HTERT RPE-1 (cell line): Measurements from ENCODE around the gene TADA2A.

Source experiments
- in situ Hi-C: fragments of 300-500 bp; cut with MboI; formaldehyde crosslinking; loops from 4 replicates; pipeline ENCODE4 v1.14.3; 2020; ENCODE audit warnings: low sequenced_read_pairs

TADA2A gene

GRCh38 chr17:37406635-37407461 is at the start of gene TADA2A, which contains the start of gene ACACA:
TSS of gene TADA2A (plus strand) at chr17:37406886. CDS start at chr17:37411366, 4,480 bp downstream.
TSS of gene ACACA (minus strand) at chr17:37406836. CDS start at chr17:37406299, 537 bp downstream.
- in situ Hi-C loops = no loop called here

GRCh38 chr17:37358098-37358829 is 48.4 kb upstream of the TADA2A start:
- in situ Hi-C loops = no loop called here

GRCh38 chr17:37358830-37359681 is 47.6 kb upstream of the TADA2A start:
- in situ Hi-C loops = no loop called here

GRCh38 chr17:37359682-37360188 is 47.0 kb upstream of the TADA2A start:
- in situ Hi-C loops = no loop called here

GRCh38 chr17:37360632-37361031 is 46.1 kb upstream of the TADA2A start:
- in situ Hi-C loops = no loop called here

GRCh38 chr17:37361543-37361942 is 45.1 kb upstream of the TADA2A start:
- in situ Hi-C loops = no loop called here

GRCh38 chr17:37365589-37365988 is 41.1 kb upstream of the TADA2A start:
- in situ Hi-C loops = no loop called here

- in situ Hi-C loops = no loop called here
Observed at GRCh38 chr17:37368577-37368976, 38.1 kb upstream of the TADA2A start.

- in situ Hi-C loops = no loop called here
Observed at GRCh38 chr17:37373530-37374159, 33.0 kb upstream of the TADA2A start.

- in situ Hi-C loops = no loop called here
Observed at GRCh38 chr17:37375706-37376105, 31.0 kb upstream of the TADA2A start, which contains the start of gene C17orf78. TSS of gene C17orf78 (plus strand) at chr17:37375985. CDS start at chr17:37376093, 108 bp downstream.

GRCh38 chr17:37382056-37382455 is 24.6 kb upstream of the TADA2A start:
- in situ Hi-C loops = no loop called here

- in situ Hi-C loops = no loop called here
Observed at GRCh38 chr17:37384560-37385149, 22.0 kb upstream of the TADA2A start.

- in situ Hi-C loops = no loop called here
Observed at GRCh38 chr17:37385474-37385990, 21.2 kb upstream of the TADA2A start.

GRCh38 chr17:37386462-37386861 is 20.2 kb upstream of the TADA2A start:
- in situ Hi-C loops = no loop called here

GRCh38 chr17:37388266-37388665 is 18.4 kb upstream of the TADA2A start:
- in situ Hi-C loops = no loop called here

GRCh38 chr17:37389160-37389559 is 17.5 kb upstream of the TADA2A start:
- in situ Hi-C loops = no loop called here

GRCh38 chr17:37391146-37391545 is 15.5 kb upstream of the TADA2A start:
- in situ Hi-C loops = no loop called here

- in situ Hi-C loops = no loop called here
Observed at GRCh38 chr17:37392024-37392590, 14.6 kb upstream of the TADA2A start.

- in situ Hi-C loops = no loop called here
Observed at GRCh38 chr17:37393352-37393751, 13.3 kb upstream of the TADA2A start.
